ENCODE measurements around the gene TTC21A.

- TF ChIP-seq TAF1 (IDR thresholded peaks at IDR 0.05; ENCODE audit: low read depth, low read length), result no peak
- TF ChIP-seq POLR2AphosphoS5 (IDR thresholded peaks at IDR 0.05; ENCODE audit: low read depth, low read length), result no peak
- no peak for TF ChIP-seq POLR2A (IDR thresholded peaks at IDR 0.05; ENCODE audit: low read depth, low read length)
- no peak for TF ChIP-seq SPI1 (IDR thresholded peaks at IDR 0.05; ENCODE audit: low read depth, low read length)
Measured at GRCh38 chr3:39090922-39091321, 16.6 kb upstream of the TTC21A start.

All from GM12891 (cell line).